ENCODE data around the gene ATXN7L1.

The ATXN7L1 gene

DNA sequence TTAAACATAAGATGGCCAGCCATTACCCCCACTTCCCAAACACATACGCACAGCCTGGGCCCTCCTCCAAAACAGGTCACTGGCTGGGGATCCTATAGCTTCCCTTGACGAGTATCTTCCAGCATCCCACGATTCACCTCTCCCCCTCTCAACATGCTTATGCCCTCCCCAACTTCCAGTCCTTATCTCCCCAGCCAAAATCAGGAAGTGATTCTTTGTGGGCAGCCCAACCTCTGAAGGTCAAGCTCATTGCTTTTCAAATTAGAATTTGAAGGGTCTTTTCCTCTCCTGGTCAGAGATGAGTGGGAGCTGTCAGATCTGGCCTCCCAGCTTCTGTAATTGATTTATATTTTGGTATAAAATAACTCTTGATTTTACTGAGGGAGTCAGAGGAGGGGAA lies 133.6 kb downstream of the ATXN7L1 start:
- no peaks in the 10 kb centered on the region for H3K27me3 ChIP-seq (ENCODE audit: insufficient read depth, low read length)
- no peak overlapping the region for H3K27ac ChIP-seq (ENCODE audit: low read length)
- H3K9me3 ChIP-seq (ENCODE audit: insufficient read depth, low read depth, low read length) = no peaks in the 10 kb centered on the region
- H3K4me3 ChIP-seq (ENCODE audit: low read length) = no peak overlapping the region
- no peaks in the 10 kb centered on the region; the same call in 1 of the 2 replicates for H3K36me3 ChIP-seq (ENCODE audit: insufficient read depth, low read depth, low read length)
- H3K4me1 ChIP-seq (ENCODE audit: insufficient read depth, low read length) = peaks cover 7% of the 10 kb centered on the region; the same call in 1 of the 2 replicates
- H3K9ac ChIP-seq (ENCODE audit: low read depth, low read length) = no peak overlapping the region

DNA sequence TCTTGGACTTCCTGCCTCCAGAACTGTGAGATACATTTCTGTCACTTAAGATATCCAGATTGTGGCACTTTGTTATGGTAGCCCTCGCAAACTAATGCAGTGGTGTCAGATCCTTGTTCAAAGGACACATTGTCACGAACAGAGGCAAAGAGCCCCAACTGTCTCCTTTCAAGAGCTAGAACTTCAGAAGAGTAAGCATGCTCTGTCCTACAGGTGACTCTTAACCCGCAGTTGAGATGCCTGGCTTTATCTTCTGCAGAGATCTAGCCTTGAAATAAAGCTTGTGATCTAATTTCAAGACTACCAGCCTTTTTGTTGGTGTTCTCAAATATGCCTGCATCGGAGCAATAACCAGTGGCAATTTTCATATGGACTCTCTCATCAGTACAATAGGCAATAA lies 134.4 kb downstream of the ATXN7L1 start:
- no peak overlapping the region for H3K4me3 ChIP-seq (ENCODE audit: low read length)
- no peaks in the 10 kb centered on the region for H3K27me3 ChIP-seq (ENCODE audit: insufficient read depth, low read length)
- H3K9me3 ChIP-seq (ENCODE audit: insufficient read depth, low read depth, low read length) = no peaks in the 10 kb centered on the region
- H3K27ac ChIP-seq (ENCODE audit: low read length) = no peak overlapping the region
- H3K4me1 ChIP-seq (ENCODE audit: insufficient read depth, low read length) = peaks cover 7% of the 10 kb centered on the region; the same call in 1 of the 2 replicates
- no peaks in the 10 kb centered on the region for H3K36me3 ChIP-seq (ENCODE audit: insufficient read depth, low read depth, low read length)
- H3K9ac ChIP-seq (ENCODE audit: low read depth, low read length) = no peak overlapping the region

DNA sequence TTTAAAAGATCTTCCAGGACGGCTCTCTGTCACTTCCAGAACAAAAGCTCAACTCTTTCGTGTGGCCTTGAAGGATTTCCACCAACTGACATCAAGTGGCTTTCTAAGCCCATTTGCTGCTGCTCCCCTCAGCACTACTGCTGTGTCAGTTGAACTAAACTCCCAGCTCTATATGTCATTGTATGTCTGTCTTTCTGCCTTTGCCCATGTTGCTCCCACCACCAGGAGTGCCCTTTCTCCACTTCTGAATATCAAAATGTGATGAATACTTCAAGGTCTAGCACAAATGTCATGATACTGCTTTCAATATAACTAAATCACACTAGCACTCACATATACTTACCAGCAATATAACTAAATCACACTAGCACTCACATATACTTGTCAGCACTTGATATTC lies 138.3 kb downstream of the ATXN7L1 start:
- H3K27me3 ChIP-seq (ENCODE audit: insufficient read depth, low read length) = no peaks in the 10 kb centered on the region
- H3K27ac ChIP-seq (ENCODE audit: low read length) = no peak overlapping the region
- no peaks in the 10 kb centered on the region for H3K4me1 ChIP-seq (ENCODE audit: insufficient read depth, low read length)
- H3K36me3 ChIP-seq (ENCODE audit: insufficient read depth, low read depth, low read length) = no peaks in the 10 kb centered on the region
- no peak overlapping the region for H3K4me3 ChIP-seq (ENCODE audit: low read length)
- no peak overlapping the region for H3K9ac ChIP-seq (ENCODE audit: low read depth, low read length)
- H3K9me3 ChIP-seq (ENCODE audit: insufficient read depth, low read depth, low read length) = no peaks in the 10 kb centered on the region

DNA sequence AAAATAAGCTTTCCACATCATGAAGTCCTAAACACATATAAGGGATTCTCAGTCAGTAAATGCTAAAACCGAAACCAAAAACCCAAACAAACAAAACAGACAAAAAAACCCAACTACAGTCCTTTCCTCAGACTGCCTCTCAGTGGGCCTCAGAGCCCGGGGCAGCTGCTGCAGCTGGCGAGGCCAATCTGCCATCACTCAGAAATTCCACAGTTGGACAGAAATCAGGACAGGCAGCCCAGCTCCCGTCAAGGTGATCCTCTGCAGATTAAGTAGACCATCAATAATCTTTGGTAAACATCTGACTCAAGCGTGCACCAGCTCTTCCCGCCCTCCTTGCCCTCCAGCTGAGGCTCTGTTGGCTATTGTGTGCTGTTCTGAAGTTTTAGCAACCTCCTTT lies 142.2 kb downstream of the ATXN7L1 start:
- Histone ChIP-seq H3K4me3 (ENCODE audit: low read length) (no peak overlapping the region), H3K9me3 (ENCODE audit: insufficient read depth, low read depth, low read length) (no peaks in the 10 kb centered on the region), H3K9ac (ENCODE audit: low read depth, low read length) (no peak overlapping the region), H3K27me3 (ENCODE audit: insufficient read depth, low read length) (no peaks in the 10 kb centered on the region), H3K4me1 (ENCODE audit: insufficient read depth, low read length) (no peaks in the 10 kb centered on the region), H3K36me3 (ENCODE audit: insufficient read depth, low read depth, low read length) (no peaks in the 10 kb centered on the region), H3K27ac (ENCODE audit: low read length) (no peak overlapping the region)

DNA sequence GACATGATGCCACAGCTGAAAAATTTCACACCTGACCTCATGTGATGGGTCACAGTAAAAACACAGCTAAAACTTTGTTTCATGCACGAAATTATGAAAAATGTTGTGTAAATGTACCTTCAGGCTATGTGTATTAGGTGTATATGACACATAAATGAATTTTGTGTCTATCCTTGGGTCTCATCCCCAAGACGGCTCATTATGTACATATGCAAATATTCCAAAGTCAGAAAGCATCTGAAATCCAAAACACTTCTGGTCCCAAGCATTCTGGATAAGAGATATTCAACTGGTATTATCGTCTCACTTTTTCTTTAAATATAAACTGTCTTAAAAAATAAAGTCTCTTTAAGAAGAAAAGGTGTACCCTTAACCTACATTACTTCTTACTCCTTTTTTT lies 145.4 kb downstream of the ATXN7L1 start:
- Histone ChIP-seq H3K9me3 (ENCODE audit: insufficient read depth, low read depth, low read length) (no peaks in the 10 kb centered on the region), H3K4me3 (ENCODE audit: low read length) (no peak overlapping the region), H3K27me3 (ENCODE audit: insufficient read depth, low read length) (no peaks in the 10 kb centered on the region), H3K27ac (ENCODE audit: low read length) (no peak overlapping the region), H3K36me3 (ENCODE audit: insufficient read depth, low read depth, low read length) (0 out of 2 replicates have a peak, but pooled peaks cover 5% of the 10 kb centered on the region), H3K9ac (ENCODE audit: low read depth, low read length) (no peak overlapping the region), H3K4me1 (ENCODE audit: insufficient read depth, low read length) (no peaks in the 10 kb centered on the region)

DNA sequence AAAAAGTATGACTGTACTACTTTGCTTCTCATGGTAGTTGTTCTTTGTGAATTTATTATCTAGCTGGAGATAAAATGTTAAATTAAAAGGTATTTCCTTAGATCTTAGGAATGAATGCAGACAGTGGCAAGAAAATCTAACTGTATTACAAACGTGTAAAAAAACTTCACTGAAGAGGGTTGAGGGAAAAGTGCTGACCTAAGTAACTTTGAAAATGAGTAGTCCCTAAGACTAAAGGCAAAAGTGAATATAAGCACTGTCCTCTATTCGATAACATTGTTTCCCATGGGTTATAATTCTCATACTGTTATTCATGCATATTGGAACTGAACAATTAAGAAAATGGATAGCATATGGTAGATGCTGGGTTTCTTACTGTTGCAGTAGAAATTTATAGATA lies 148.4 kb downstream of the ATXN7L1 start:
- H3K4me3 ChIP-seq (ENCODE audit: low read length) = no peak overlapping the region
- 0 out of 2 replicates have a peak, but pooled peaks cover 5% of the 10 kb centered on the region for H3K36me3 ChIP-seq (ENCODE audit: insufficient read depth, low read depth, low read length)
- H3K27ac ChIP-seq (ENCODE audit: low read length) = no peak overlapping the region
- no peak overlapping the region for H3K9ac ChIP-seq (ENCODE audit: low read depth, low read length)
- H3K27me3 ChIP-seq (ENCODE audit: insufficient read depth, low read length) = no peaks in the 10 kb centered on the region
- H3K9me3 ChIP-seq (ENCODE audit: insufficient read depth, low read depth, low read length) = no peaks in the 10 kb centered on the region
- peaks cover 4% of the 10 kb centered on the region; the same call in 1 of the 2 replicates for H3K4me1 ChIP-seq (ENCODE audit: insufficient read depth, low read length)

DNA sequence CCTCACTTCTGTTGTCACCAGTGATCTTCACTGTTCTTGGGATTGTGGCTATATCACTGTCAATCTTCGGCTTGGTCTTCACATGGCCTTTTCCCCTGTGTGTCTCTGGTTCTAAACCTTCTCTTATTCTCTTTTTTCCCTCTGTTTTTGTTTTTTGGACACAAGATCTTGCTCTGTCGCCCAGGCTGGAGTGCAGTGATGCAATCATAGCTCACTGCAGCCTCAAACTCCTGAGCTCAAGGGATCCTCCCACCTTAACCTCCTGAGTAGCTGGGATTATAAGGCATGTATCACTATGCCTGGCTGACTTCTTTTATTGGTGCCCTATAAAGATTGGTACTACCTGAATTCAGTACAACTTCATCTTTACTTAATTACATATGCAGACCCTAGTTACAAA lies 151.7 kb downstream of the ATXN7L1 start:
- 0 out of 2 replicates have a peak, but pooled peaks cover 5% of the 10 kb centered on the region for H3K36me3 ChIP-seq (ENCODE audit: insufficient read depth, low read depth, low read length)

DNA sequence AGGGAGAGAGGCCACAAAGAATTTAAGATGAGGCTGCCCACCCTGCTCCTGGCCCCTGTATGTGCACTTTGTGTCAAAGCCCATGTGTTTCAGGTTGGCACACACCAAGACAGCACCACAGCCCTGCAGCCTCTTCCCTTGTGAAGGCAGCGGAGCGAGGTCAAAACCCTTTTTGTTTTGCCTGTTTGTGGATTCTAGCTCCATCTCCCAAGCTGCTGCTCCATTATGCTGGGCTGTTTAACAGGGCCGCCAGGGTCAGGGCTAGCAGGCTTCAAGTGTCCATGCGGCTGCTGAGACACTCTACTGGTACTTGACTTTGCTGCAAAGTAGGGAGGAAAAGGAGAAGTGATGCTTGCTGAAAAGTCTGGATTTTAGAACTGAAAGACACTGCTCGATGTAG lies 152.8 kb downstream of the ATXN7L1 start:
- Histone ChIP-seq H3K27ac (ENCODE audit: low read length) (no peak overlapping the region), H3K27me3 (ENCODE audit: insufficient read depth, low read length) (no peaks in the 10 kb centered on the region), H3K36me3 (ENCODE audit: insufficient read depth, low read depth, low read length) (0 out of 2 replicates have a peak, but pooled peaks cover 5% of the 10 kb centered on the region), H3K9me3 (ENCODE audit: insufficient read depth, low read depth, low read length) (no peaks in the 10 kb centered on the region), H3K4me3 (ENCODE audit: low read length) (no peak overlapping the region), H3K4me1 (ENCODE audit: insufficient read depth, low read length) (peaks cover 26% of the 10 kb centered on the region), H3K9ac (ENCODE audit: low read depth, low read length) (peak overlapping the region; percentile 51; the same call in 1 of the 2 replicates)

More for the DNA sequence above, 151.7 kb downstream of the ATXN7L1 start:
- H3K4me3 ChIP-seq (ENCODE audit: low read length) = no peak overlapping the region
- no peaks in the 10 kb centered on the region for H3K9me3 ChIP-seq (ENCODE audit: insufficient read depth, low read depth, low read length)
- H3K27ac ChIP-seq (ENCODE audit: low read length) = no peak overlapping the region
- no peaks in the 10 kb centered on the region for H3K27me3 ChIP-seq (ENCODE audit: insufficient read depth, low read length)
- peaks cover 15% of the 10 kb centered on the region for H3K4me1 ChIP-seq (ENCODE audit: insufficient read depth, low read length)
- H3K9ac ChIP-seq (ENCODE audit: low read depth, low read length) = no peak overlapping the region

DNA sequence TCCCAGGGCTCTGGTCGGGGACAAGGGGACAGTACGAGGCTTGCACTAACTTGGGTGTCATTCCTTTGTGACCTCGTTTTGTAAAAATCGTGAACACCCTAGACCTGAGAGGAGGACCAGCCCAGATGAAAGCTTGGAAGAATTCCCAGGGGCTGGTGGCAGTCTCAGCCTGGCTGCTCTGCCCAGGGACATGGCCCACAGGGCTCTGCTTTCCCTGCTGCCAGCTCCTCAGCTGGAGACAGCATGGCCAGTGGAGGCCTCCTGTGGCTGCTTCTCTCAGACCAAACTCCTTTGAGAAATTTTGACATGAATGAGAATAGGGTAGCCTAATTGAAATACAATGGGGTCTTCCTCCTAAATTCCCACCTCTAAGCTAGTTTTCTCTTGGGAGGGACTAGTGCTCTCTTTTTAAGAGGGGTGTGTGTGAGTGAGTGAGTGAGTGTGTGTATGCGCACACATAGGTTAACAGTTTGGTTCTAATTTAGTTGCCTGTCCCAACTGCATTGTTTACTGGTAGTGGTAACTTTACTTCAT lies 154.8 kb downstream of the ATXN7L1 start:
- no peak overlapping the region for H3K4me3 ChIP-seq (ENCODE audit: low read length)
- H3K9ac ChIP-seq (ENCODE audit: low read depth, low read length) = no peak overlapping the region
- H3K9me3 ChIP-seq (ENCODE audit: insufficient read depth, low read depth, low read length) = no peaks in the 10 kb centered on the region
- H3K27me3 ChIP-seq (ENCODE audit: insufficient read depth, low read length) = no peaks in the 10 kb centered on the region
- peak overlapping the region; percentile 5 for H3K27ac ChIP-seq (ENCODE audit: low read length)
- 0 out of 2 replicates have a peak, but pooled peaks cover 5% of the 10 kb centered on the region for H3K36me3 ChIP-seq (ENCODE audit: insufficient read depth, low read depth, low read length)
- peaks cover 30% of the 10 kb centered on the region for H3K4me1 ChIP-seq (ENCODE audit: insufficient read depth, low read length)

DNA sequence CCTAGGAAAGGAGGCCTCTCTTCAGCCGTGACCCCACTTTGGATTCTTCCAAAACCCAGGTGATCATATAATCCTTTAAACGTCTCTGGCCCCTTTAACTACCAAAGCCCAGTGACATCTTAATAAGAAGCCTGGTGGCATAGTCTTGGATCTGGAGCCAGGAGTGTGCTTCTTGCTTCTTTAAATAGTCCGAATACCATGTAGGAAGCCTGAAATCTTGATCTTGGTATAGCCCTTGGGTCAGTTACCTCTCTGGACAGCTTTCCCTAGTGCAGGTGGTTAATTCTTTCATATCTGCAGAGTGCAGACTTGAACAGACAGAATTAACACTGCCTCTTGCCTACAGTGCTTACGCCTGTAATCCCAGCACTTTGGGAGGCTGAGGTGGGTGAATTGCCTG lies 156.5 kb downstream of the ATXN7L1 start:
- Histone ChIP-seq H3K4me1 (ENCODE audit: insufficient read depth, low read length) (peaks cover 30% of the 10 kb centered on the region), H3K4me3 (ENCODE audit: low read length) (no peak overlapping the region)

DNA sequence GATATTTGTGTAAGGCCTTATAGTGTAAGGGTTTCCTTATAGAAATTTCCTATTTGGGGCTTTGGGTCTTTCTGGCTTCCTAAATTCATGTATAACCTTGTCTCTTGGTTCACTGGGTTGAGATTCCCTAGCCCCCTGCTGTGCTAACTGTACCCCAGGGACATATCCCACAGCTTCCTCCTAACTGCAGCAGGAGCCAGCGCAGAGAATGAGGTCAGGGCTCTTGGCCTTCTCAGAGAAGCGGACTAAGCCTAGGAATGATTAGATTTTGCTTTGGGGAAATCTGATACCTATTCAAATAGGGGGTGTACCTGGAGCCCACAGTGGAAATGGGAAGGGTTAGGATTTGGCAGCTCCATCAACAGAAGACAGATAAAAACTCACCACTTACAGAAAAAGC lies 157.0 kb downstream of the ATXN7L1 start:
- no peaks in the 10 kb centered on the region for H3K36me3 ChIP-seq (ENCODE audit: insufficient read depth, low read depth, low read length)
- H3K9ac ChIP-seq (ENCODE audit: low read depth, low read length) = peak overlapping the region; percentile 20; the same call in 1 of the 2 replicates
- no peaks in the 10 kb centered on the region for H3K9me3 ChIP-seq (ENCODE audit: insufficient read depth, low read depth, low read length)
- no peaks in the 10 kb centered on the region for H3K27me3 ChIP-seq (ENCODE audit: insufficient read depth, low read length)
- no peak overlapping the region for H3K4me3 ChIP-seq (ENCODE audit: low read length)
- peaks cover 30% of the 10 kb centered on the region for H3K4me1 ChIP-seq (ENCODE audit: insufficient read depth, low read length)
- peak overlapping the region; percentile 2 for H3K27ac ChIP-seq (ENCODE audit: low read length)

More for the DNA sequence above, 156.5 kb downstream of the ATXN7L1 start:
- no peak overlapping the region for H3K9ac ChIP-seq (ENCODE audit: low read depth, low read length)
- H3K27ac ChIP-seq (ENCODE audit: low read length) = no peak overlapping the region
- H3K9me3 ChIP-seq (ENCODE audit: insufficient read depth, low read depth, low read length) = no peaks in the 10 kb centered on the region
- H3K36me3 ChIP-seq (ENCODE audit: insufficient read depth, low read depth, low read length) = no peaks in the 10 kb centered on the region
- H3K27me3 ChIP-seq (ENCODE audit: insufficient read depth, low read length) = no peaks in the 10 kb centered on the region

DNA sequence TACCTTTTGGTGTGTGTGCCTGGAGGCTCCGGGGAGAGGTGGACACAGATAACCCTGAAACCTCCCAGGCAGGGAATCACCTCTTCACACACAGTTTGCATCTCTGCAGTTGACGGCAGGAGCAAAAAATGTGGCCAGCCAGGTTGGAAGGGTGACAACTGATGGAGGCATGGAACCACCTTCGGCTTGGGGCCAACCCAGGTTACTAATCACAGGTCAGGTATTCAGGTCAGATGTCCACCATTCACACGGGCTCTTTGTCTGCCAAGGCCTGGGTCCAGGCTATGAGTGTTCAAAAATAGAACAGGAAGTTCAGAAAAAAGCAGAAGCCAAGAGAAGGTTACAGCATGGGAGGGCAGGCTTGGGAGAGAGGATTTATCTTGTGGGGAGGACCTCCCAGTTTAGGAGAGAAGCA lies 157.9 kb downstream of the ATXN7L1 start:
- Histone ChIP-seq H3K27ac (ENCODE audit: low read length) (no peak overlapping the region), H3K4me3 (ENCODE audit: low read length) (no peak overlapping the region), H3K9me3 (ENCODE audit: insufficient read depth, low read depth, low read length) (peaks cover 5% of the 10 kb centered on the region; the same call in 1 of the 2 replicates), H3K9ac (ENCODE audit: low read depth, low read length) (no peak overlapping the region), H3K36me3 (ENCODE audit: insufficient read depth, low read depth, low read length) (no peaks in the 10 kb centered on the region), H3K4me1 (ENCODE audit: insufficient read depth, low read length) (peaks cover 26% of the 10 kb centered on the region), H3K27me3 (ENCODE audit: insufficient read depth, low read length) (no peaks in the 10 kb centered on the region)
